ENCODE measurements around the gene GREM1. TPM values are rescaled to one million over a fixed set of nuclear protein-coding genes. Genes with fewer than 3 reads are reported as not detected.

GREM1 gene
- total and polyA plus RNA-seq, 2 of the 8 experiments (the other 6 are each of a cell fraction or from before 2014, with no cell fraction given): 0.12 to 1.1 TPM

GRCh38 chr15:32750979-32751378, 33.2 kb downstream of the GREM1 start (continued):
- no peak for TF ChIP-seq SAP30 (IDR thresholded peaks at IDR 0.05; ENCODE audit: insufficient read depth, insufficient replicate concordance, low read length)
- TF ChIP-seq TCF12 (IDR thresholded peaks at IDR 0.05; ENCODE audit: low read depth, low read length): no peak
- no peak for TF ChIP-seq PHF8 (conservative IDR thresholded peaks at IDR 0.05; ENCODE audit: low read depth, low read length)
- no peak for TF ChIP-seq EGR1 (IDR thresholded peaks at IDR 0.05; ENCODE audit: borderline replicate concordance, low read depth, low read length)

All from H1 (cell line).